H1 (cell line): Measurements from ENCODE around the gene PPM1L. TPM values are rescaled to one million over a fixed set of nuclear protein-coding genes. Genes with fewer than 3 reads are reported as not detected.

Source experiments
- CTCF ChIA-PET: fragments of 300-600 bp; sonication (Branson Sonifier 250); formaldehyde crosslinking; loops from one replicate; lab custom pipeline; 2021; ENCODE audit not compliant: partially characterized antibody; lab: Charles Lee
- POLR2A ChIA-PET: fragments of 300-600 bp; sonication (Branson Sonifier 250); formaldehyde crosslinking; loops from one replicate; lab custom pipeline; 2021; ENCODE audit warnings: inconsistent platforms; ENCODE audit not compliant: partially characterized antibody; lab: Charles Lee
- DNase-seq, 2 experiments: peaks; one replicate each; pipeline versions ENCODE4 v3.0.0 to v3.0.0-alpha.2; 2010 to 2022; ENCODE audit warnings: low spot score in 2 of 2, low read depth in 1 of 2, mixed read lengths in 1 of 2
- FAIRE-seq: peaks from 2 replicates; lab custom pipeline; 2011; peaks lifted over from hg19 to GRCh38; lab: Jason Lieb, UNC
- H2AFZ ChIP-seq: 2 replicates; pipeline ENCODE4 v1.8.1; 2012; ENCODE audit warnings: low read length, inconsistent platforms
- H2AK5ac ChIP-seq: 2 replicates; pipeline ENCODE4 v1.6.1; 2013; ENCODE audit warnings: low read depth, low read length
- H2BK120ac ChIP-seq: replicated peaks from 2 replicates; pipeline ENCODE3; 2013; ENCODE audit warnings: low read depth, low read length, inconsistent platforms
- H2BK12ac ChIP-seq: 2 replicates; pipeline ENCODE4 v1.6.1; 2013; ENCODE audit warnings: low read depth, low read length
- H2BK15ac ChIP-seq: 2 replicates; pipeline ENCODE4 v1.6.1; 2013; ENCODE audit warnings: low read length
- H2BK20ac ChIP-seq: 2 replicates; pipeline ENCODE4 v1.6.1; 2013; ENCODE audit warnings: low read length
- H2BK5ac ChIP-seq: 2 replicates; pipeline ENCODE4 v1.6.1; 2013; ENCODE audit warnings: low read depth, low read length
- H3K14ac ChIP-seq: 2 replicates; pipeline ENCODE4 v1.6.1; 2013; ENCODE audit warnings: inconsistent platforms; ENCODE audit not compliant: insufficient read length
- H3K18ac ChIP-seq: 2 replicates; pipeline ENCODE4 v1.6.1; 2013; ENCODE audit warnings: low read length; ENCODE audit errors: extremely low read depth
- H3K23ac ChIP-seq: 2 replicates; pipeline ENCODE4 v1.6.1; 2013; ENCODE audit warnings: inconsistent platforms; ENCODE audit not compliant: insufficient read length
- H3K23me2 ChIP-seq: 2 replicates; pipeline ENCODE4 v1.6.1; 2013; ENCODE audit warnings: low read depth, low read length
- H3K27ac ChIP-seq: 2 replicates; pipeline ENCODE4 v1.6.1; 2011; ENCODE audit warnings: low read depth, low read length, inconsistent platforms
- H3K27me3 ChIP-seq, 4 experiments: replicated peaks in 1 of 4; 1 replicate in 1 of 4; 2 replicates in 3 of 4; pipeline versions ENCODE4 v1.6.1 to v1.8.1; 2011 to 2013; ENCODE audit warnings: low read length in 3 of 4, mild to moderate bottlenecking in 3 of 4, inconsistent platforms in 2 of 4, mixed read lengths in 2 of 4, moderate library complexity in 1 of 4; ENCODE audit not compliant: control insufficient read depth in 3 of 4, insufficient read depth in 3 of 4; ENCODE audit errors: extremely low read depth in 1 of 4
- H3K36me3 ChIP-seq, 4 experiments: 2 replicates each; pipeline versions ENCODE4 v1.6.1 to v1.8.1; 2011 to 2013; ENCODE audit warnings: mild to moderate bottlenecking in 4 of 4, low read length in 3 of 4, moderate library complexity in 2 of 4, control low read depth in 1 of 4, inconsistent platforms in 1 of 4; ENCODE audit not compliant: insufficient read depth in 4 of 4, control insufficient read depth in 2 of 4
- H3K4ac ChIP-seq: replicated peaks from 2 replicates; pipeline ENCODE3; 2013; ENCODE audit warnings: low read length, low read depth, mixed read lengths, inconsistent platforms; ENCODE audit not compliant: insufficient read length
- H3K4me1 ChIP-seq, 4 experiments: replicated peaks in 1 of 4; 1 replicate in 1 of 4; 2 replicates in 3 of 4; pipeline versions ENCODE4 v1.6.1 to v1.8.1; 2011 to 2013; ENCODE audit warnings: low read length in 3 of 4, inconsistent platforms in 2 of 4, mixed read lengths in 1 of 4; ENCODE audit not compliant: insufficient read depth in 4 of 4, control insufficient read depth in 3 of 4
- H3K4me2 ChIP-seq, 2 experiments: 2 replicates each; pipeline versions ENCODE4 v1.6.1 to v1.8.1; 2011 to 2013; ENCODE audit warnings: low read depth in 2 of 2, low read length in 2 of 2, control low read depth in 1 of 2, inconsistent platforms in 1 of 2, mild to moderate bottlenecking in 1 of 2; ENCODE audit not compliant: insufficient read depth in 1 of 2
- H3K4me3 ChIP-seq, 4 experiments: fragments of 200-600, 300-600 bp in 1 of 4; sonication (generic), shearing (Covaris generic), sonication (Bioruptor Twin) in 1 of 4; 2 replicates each; pipeline versions ENCODE4 v1.5.1 to v1.8.1; 2011 to 2016; ENCODE audit warnings: low read length in 4 of 4, low read depth in 3 of 4, control low read depth in 2 of 4, inconsistent platforms in 2 of 4, mild to moderate bottlenecking in 2 of 4, mixed read lengths in 1 of 4, moderate library complexity in 1 of 4; ENCODE audit not compliant: insufficient read depth in 2 of 4; ENCODE audit errors: extremely low read depth in 1 of 4
- H3K56ac ChIP-seq: replicated peaks from 2 replicates; pipeline ENCODE3; 2013; ENCODE audit warnings: low read depth, mild to moderate bottlenecking, mixed read lengths, low read length, inconsistent platforms; ENCODE audit not compliant: insufficient read length
- H3K79me1 ChIP-seq: 2 replicates; pipeline ENCODE4 v1.6.1; 2013; ENCODE audit warnings: low read depth, low read length, control low read depth
- H3K79me2 ChIP-seq, 2 experiments: 2 replicates each; pipeline versions ENCODE4 v1.6.1 to v1.8.1; 2012 to 2013; ENCODE audit warnings: low read length in 2 of 2, mild to moderate bottlenecking in 2 of 2, inconsistent platforms in 1 of 2; ENCODE audit not compliant: insufficient read depth in 2 of 2, control insufficient read depth in 1 of 2
- H3K9ac ChIP-seq, 4 experiments: replicated peaks in 1 of 4; 1 replicate in 1 of 4; 2 replicates in 3 of 4; pipeline versions ENCODE4 v1.6.1 to v1.8.1; 2011 to 2013; ENCODE audit warnings: low read depth in 3 of 4, low read length in 3 of 4, control low read depth in 2 of 4, mild to moderate bottlenecking in 2 of 4, moderate library complexity in 2 of 4, inconsistent platforms in 1 of 4; ENCODE audit errors: extremely low read depth in 1 of 4
- H3K9me3 ChIP-seq, 2 experiments: 2 replicates each; pipeline versions ENCODE4 v1.6.1 to v1.8.1; 2012 to 2013; ENCODE audit warnings: mild to moderate bottlenecking in 2 of 2, moderate library complexity in 2 of 2, control low read depth in 1 of 2, inconsistent platforms in 1 of 2, low read depth in 1 of 2, low read length in 1 of 2, mixed read lengths in 1 of 2; ENCODE audit not compliant: insufficient read depth in 2 of 2
- H4K20me1 ChIP-seq, 2 experiments: replicated peaks in 1 of 2; 2 replicates each; pipeline versions ENCODE3 to v1.8.1; 2011 to 2013; ENCODE audit warnings: inconsistent platforms in 2 of 2, low read length in 2 of 2, mild to moderate bottlenecking in 1 of 2; ENCODE audit not compliant: insufficient read depth in 2 of 2, control insufficient read depth in 1 of 2
- H4K5ac ChIP-seq: 2 replicates; pipeline ENCODE4 v1.6.1; 2013; ENCODE audit warnings: low read length, low read depth, mixed read lengths, inconsistent platforms; ENCODE audit not compliant: insufficient read length
- H4K8ac ChIP-seq: 2 replicates; pipeline ENCODE4 v1.8.0; 2013; ENCODE audit warnings: mild to moderate bottlenecking, moderate library complexity, low read length, inconsistent platforms; ENCODE audit not compliant: insufficient read depth; ENCODE audit errors: extremely low read depth
- H4K91ac ChIP-seq: replicated peaks from 2 replicates; pipeline ENCODE3; 2013; ENCODE audit warnings: low read length, mixed read lengths, inconsistent platforms; ENCODE audit not compliant: insufficient read length
- BCL11A ChIP-seq, 2 experiments: IDR thresholded peaks; one replicate each; pipeline ENCODE4 v1.6.1; 2011; ENCODE audit warnings: low read depth in 2 of 2, low read length in 2 of 2, mild to moderate bottlenecking in 2 of 2
- CBX5 ChIP-seq: fragments of 300-800, 300-1000 bp; sonication (generic); IDR thresholded peaks from 2 replicates; pipeline ENCODE4 v1.7.1; 2016; ENCODE audit warnings: antibody characterized with exemption, low read length, low read depth
- CEBPB ChIP-seq: IDR thresholded peaks from 2 replicates; pipeline ENCODE4 v1.6.1; 2012; ENCODE audit warnings: low read depth, low read length
- CHD2 ChIP-seq: IDR thresholded peaks from 2 replicates; pipeline ENCODE4 v1.6.1; 2012; ENCODE audit warnings: low read length, improper control_type of control experiment
- CREB1 ChIP-seq: IDR thresholded peaks from 2 replicates; pipeline ENCODE4 v1.6.1; 2012; ENCODE audit warnings: inconsistent platforms
- EGR1 ChIP-seq: IDR thresholded peaks from 2 replicates; pipeline ENCODE4 v1.6.1; 2011; ENCODE audit warnings: low read depth, low read length, borderline replicate concordance
- JUND ChIP-seq: IDR thresholded peaks from 2 replicates; pipeline ENCODE4 v1.6.1; 2011; ENCODE audit warnings: mild to moderate bottlenecking, improper control_type of control experiment, low read length
- KDM1A ChIP-seq: fragments of 200-600, 300-600 bp; sonication (generic); IDR thresholded peaks from 2 replicates; pipeline ENCODE4 v1.7.1; 2016; ENCODE audit warnings: mild to moderate bottlenecking, low read length, borderline replicate concordance
- RBBP5 ChIP-seq: IDR thresholded peaks from 2 replicates; pipeline ENCODE4 v1.7.1; 2012; ENCODE audit warnings: low read depth, mild to moderate bottlenecking, inconsistent platforms, low read length, moderate library complexity, borderline replicate concordance
- RXRA ChIP-seq: IDR thresholded peaks from 2 replicates; pipeline ENCODE4 v1.6.1; 2011; ENCODE audit warnings: low read depth, mild to moderate bottlenecking, low read length, moderate library complexity; ENCODE audit not compliant: insufficient read depth
- TAF1 ChIP-seq: IDR thresholded peaks from 2 replicates; pipeline ENCODE4 v1.6.1; 2011; ENCODE audit warnings: mild to moderate bottlenecking, low read depth, low read length
- WGBS, 2 experiments: shearing (Covaris generic) in 1 of 2; methylation state at CpG; one replicate each; pipeline versions ENCODE4 v1.1.6 to v1.1.7; 2013 to 2015; ENCODE audit warnings: low lambda C conversion rate in 2 of 2, mixed read lengths in 2 of 2, inconsistent platforms in 1 of 2, low coverage in 1 of 2, missing lambda C conversion rate in 1 of 2; ENCODE audit not compliant: insufficient replicate concordance in 2 of 2, insufficient coverage in 1 of 2, insufficient read length in 1 of 2; ENCODE audit errors: extremely low coverage in 1 of 2, missing lambda C conversion rate in 1 of 2; 5-methylcytosine and 5-hydroxymethylcytosine counted together
- polyA plus RNA-seq, 7 experiments: library from polyadenylated mRNA; depleted of rRNA in 3 of 7; stranded (reverse) in 5 of 7; unstranded in 2 of 7; fragments of >200 nt in 5 of 7; fragments of 200-250 nt in 2 of 7; gene quantifications; 1 replicate in 5 of 7; 2 replicates in 1 of 7; 4 replicates in 1 of 7; pipeline versions ENCODE4 v1.2.1 to v1.2.3, GENCODE V29; 2011 to 2013; ENCODE audit warnings: missing spikeins in 2 of 7, mixed read lengths in 2 of 7
- total RNA-seq: library from RNA; stranded (reverse); fragmentation: NEBNext Ultra II Directional; extraction: Animal tissue kit (Norgen Biotek cat#: 25700); gene quantifications from 2 replicates; pipeline ENCODE4 v1.2.1, GENCODE V29; 2021
- TF ChIP-seq, protein P1 (sequence below): IDR thresholded peaks from 2 replicates; pipeline ENCODE4 v1.6.1; 2012; ENCODE audit warnings: low read length, inconsistent platforms

PPM1L gene
- total and polyA plus RNA-seq, 2 of the 8 experiments (the other 6 are each of a cell fraction or from before 2014, with no cell fraction given): 2.8 to 18.1 TPM

DNA sequence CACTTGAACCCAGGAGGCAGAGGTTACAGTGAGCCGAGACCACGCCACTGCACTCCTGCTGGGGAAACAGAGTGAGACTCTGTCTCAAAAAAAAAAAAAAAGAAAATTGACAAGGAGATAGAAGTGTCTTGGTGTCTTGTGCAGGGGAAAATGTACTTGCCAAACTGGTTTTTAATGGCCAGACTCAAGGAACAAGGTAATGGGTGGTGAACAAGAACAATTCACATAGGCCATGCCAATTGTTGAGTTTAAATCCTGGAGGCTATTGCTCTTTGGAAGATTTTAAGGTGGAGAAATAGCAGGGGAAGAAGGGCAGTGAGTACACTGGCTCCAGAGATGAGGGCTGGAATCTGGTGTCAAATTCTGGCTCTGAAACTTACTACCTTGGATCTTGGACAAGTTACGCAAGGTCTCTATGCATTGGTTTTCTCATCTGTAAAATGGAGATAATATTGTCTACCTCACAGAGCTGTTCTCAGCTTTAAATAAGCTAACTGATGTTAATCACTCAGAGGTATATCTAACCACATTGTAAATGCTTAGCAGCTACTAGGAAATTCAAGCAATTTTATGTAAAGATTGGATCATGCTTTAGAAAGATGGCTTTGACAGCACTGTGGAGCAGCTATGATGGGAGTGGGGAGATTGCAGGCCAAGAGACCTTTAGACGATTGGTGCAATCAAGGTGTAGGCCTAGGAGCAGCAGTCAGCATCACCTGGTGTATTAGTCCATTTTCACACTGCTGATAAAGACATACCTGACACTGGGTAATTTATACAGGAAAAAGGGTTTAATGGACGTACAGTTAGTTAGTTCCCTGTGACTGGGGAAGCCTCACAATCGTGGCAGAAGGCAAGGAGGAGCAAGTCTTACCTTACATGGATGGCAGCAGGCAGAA is 270.8 kb downstream of the PPM1L start:
- H3K4me3 ChIP-seq: no peak overlapping the region
- no peaks in the 10 kb centered on the region for H3K27me3 ChIP-seq
- H2BK20ac ChIP-seq: no peak overlapping the region
- no peak overlapping the region for H2BK5ac ChIP-seq
- H4K20me1 ChIP-seq: no peaks in the 10 kb centered on the region
- no peak overlapping the region for H3K14ac ChIP-seq
- H3K56ac ChIP-seq: no peak overlapping the region
- WGBS, 2 experiments: 91% methylated on average over 6 of the region's 6 CpGs; no CpG with 5 or more reads in 1 of the 2 experiments
- DNase-seq: no peak
- H4K8ac ChIP-seq: no peak overlapping the region
- no peak overlapping the region for H3K4ac ChIP-seq
- no peak overlapping the region for H2BK120ac ChIP-seq
- H3K9me3 ChIP-seq: peaks cover 11 to 12% of the 10 kb centered on the region in 2 experiments; a peak in 3 of 4 replicates
- no peak overlapping the region for H3K4me2 ChIP-seq
- no peaks in the 10 kb centered on the region for H3K23me2 ChIP-seq
- H2BK15ac ChIP-seq: no peak overlapping the region
- H3K18ac ChIP-seq: no peak overlapping the region
- no peak for FAIRE-seq
- H2AK5ac ChIP-seq: no peak overlapping the region
- H2AFZ ChIP-seq: no peak overlapping the region
- H3K79me1 ChIP-seq: no peaks in the 10 kb centered on the region
- H3K27ac ChIP-seq: no peak overlapping the region
- H3K36me3 ChIP-seq: peaks cover 0 to 2% (median 0%) of the 10 kb centered on the region in 4 experiments; a peak in 2 of 8 replicates
- no peak overlapping the region for H3K9ac ChIP-seq
- no peak overlapping the region for H2BK12ac ChIP-seq
- H3K4me1 ChIP-seq: no peaks in the 10 kb centered on the region; a peak in 1 of 7 replicates
- ChIA-PET CTCF (no interaction called here), POLR2A (no interaction called here)
- H3K23ac ChIP-seq: no peak overlapping the region
- H4K91ac ChIP-seq: no peak overlapping the region
- H3K79me2 ChIP-seq: no peaks in the 10 kb centered on the region
- H4K5ac ChIP-seq: no peak overlapping the region
- no peak for TF ChIP-seq CBX5
- TF ChIP-seq CEBPB: no peak
- no peak for TF ChIP-seq EGR1
- TF ChIP-seq CREB1: no peak
- no peak for TF ChIP-seq RBBP5
- no peak for TF ChIP-seq JUND
- TF ChIP-seq, protein P1, sequence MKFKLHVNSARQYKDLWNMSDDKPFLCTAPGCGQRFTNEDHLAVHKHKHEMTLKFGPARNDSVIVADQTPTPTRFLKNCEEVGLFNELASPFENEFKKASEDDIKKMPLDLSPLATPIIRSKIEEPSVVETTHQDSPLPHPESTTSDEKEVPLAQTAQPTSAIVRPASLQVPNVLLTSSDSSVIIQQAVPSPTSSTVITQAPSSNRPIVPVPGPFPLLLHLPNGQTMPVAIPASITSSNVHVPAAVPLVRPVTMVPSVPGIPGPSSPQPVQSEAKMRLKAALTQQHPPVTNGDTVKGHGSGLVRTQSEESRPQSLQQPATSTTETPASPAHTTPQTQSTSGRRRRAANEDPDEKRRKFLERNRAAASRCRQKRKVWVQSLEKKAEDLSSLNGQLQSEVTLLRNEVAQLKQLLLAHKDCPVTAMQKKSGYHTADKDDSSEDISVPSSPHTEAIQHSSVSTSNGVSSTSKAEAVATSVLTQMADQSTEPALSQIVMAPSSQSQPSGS: no peak
- TF ChIP-seq BCL11A (IDR thresholded peaks at IDR 0.05; ENCODE audit: low read depth in 2 of 2, low read length in 2 of 2): no peak
- TF ChIP-seq TAF1: no peak
- TF ChIP-seq RXRA: no peak
- no peak for TF ChIP-seq KDM1A
- no peak for TF ChIP-seq CHD2
